C1 segment of cervical spinal cord (tissue), 14 donors: ENCODE results near the gene DEF6.
"Not testable (repeated sequence)": the region's sequence is repeated elsewhere in the genome, so short reads cannot be mapped to it uniquely, and the experiment has no call there.

Experiments used
- DNase-seq, 14 donors: peaks; one replicate each; lab custom pipeline; 2025; lab: John Stamatoyannopoulos, UW

The DEF6 gene

GRCh38 chr6:35278708-35279107, 18.9 kb upstream of the DEF6 start:
- DNase-seq: no peak

- no peak for DNase-seq
Observed at GRCh38 chr6:35280903-35281302, 16.7 kb upstream of the DEF6 start.

GRCh38 chr6:35282472-35282871, 15.1 kb upstream of the DEF6 start:
- no peak for DNase-seq

- DNase-seq: no peak
Observed at GRCh38 chr6:35283361-35283760, 14.3 kb upstream of the DEF6 start.

- no peak for DNase-seq
Observed at GRCh38 chr6:35287671-35288396, 9.8 kb upstream of the DEF6 start.

DNA sequence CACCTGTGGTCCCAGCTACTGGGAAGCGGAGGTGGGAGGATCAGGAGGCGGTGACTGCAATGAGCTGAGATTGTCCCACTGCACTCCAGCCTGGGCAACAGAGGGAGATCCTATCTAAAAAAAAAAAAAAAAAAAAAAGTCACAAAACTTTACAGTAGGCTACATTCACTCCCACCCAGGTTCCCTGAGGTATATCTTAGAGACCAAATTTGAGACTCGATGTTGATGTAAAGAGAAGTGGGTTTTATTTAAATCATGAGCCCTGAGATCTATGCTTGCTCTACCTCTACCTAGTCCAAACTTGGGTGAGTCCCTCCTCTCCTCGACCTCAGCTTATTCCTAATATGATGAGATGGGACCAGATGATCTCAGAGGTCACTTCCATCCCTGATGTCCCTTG, 8.8 kb upstream of the DEF6 start:
- no peak for DNase-seq

DNA sequence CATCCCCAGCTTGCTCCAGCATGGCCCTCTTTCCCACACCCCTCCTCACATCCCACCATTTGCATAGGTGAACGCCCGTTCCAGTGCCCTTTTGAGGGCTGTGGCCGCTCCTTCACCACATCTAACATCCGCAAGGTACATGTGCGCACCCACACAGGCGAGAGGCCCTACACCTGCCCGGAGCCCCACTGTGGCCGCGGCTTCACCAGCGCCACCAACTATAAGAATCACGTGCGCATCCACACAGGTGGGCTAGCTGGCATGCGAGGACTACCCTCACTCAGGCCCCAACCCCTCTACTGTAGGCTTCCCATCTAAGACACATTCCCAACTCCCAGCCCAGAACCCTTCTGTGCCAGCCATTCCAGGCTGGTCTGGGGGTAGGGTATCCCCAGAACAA, 6.1 kb upstream of the DEF6 start:
- DNase-seq: no peak

DNA sequence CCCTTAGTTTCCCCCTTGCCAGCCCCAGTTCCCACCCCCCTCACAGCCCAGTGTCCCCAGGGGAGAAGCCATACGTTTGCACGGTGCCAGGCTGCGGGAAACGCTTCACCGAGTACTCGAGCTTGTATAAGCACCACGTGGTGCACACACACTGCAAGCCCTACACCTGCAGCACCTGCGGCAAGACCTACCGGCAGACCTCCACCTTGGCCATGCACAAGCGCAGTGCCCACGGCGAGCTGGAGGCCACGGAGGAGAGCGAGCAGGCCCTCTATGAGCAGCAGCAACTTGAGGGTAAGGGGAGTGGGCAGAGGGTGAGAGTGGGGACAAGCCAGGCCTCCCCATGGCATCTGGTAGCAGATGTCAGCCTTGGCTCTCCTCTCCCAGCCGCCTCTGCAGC, 5.1 kb upstream of the DEF6 start:
- DNase-seq: no peak

DNA sequence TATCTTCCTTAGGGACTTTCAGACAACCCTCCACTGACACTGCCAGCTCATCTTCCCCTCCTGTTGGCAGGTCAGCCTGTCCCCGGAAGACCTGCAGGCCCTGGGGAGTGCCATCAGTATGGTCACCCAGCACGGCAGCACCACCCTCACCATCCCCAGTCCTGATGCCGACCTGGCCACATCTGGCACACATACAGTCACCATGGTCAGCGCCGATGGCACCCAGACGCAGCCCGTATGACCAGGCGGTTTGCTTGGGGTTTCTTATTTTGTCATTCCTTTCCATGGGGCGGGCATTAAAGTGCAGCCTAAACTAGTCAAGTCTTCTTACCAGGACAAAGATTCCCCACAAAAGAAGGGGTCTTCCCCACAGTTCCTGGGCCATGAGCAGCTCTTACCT, 3.9 kb upstream of the DEF6 start:
- DNase-seq: no peak

DNA sequence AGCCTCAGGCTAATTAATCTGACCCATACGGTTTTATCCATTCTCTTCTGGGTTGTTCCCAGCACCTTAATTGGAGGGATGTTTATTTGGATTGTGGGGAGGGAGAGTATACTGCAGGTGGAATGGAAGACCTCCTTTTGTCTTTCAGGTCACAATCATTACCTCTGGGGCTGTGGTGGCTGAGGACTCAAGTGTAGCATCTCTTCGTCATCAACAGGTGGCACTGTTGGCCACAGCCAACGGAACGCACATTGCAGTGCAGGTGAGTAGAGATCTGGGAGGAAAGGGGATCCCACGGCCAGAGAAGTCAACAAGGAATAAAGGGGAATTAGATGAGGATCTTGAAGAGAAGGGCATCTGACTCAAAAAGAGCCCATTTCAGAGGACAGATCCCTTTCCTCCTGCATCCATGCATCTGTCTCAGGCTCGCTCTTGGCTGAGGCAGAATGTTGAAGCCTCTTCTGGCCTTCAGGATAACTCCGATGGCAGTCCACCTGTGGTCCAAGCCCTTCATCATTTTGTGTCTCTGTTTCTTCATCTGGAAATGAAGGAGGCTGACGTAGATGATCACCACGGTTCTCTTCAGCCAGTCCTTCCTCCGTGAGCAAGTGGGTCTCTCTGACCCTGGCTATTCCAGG, 3.2 kb upstream of the DEF6 start:
- peak in 1 of 14 donors; percentile 24 for DNase-seq

- no peak for DNase-seq
Observed at GRCh38 chr6:35295036-35295435, 2.6 kb upstream of the DEF6 start.

DNA sequence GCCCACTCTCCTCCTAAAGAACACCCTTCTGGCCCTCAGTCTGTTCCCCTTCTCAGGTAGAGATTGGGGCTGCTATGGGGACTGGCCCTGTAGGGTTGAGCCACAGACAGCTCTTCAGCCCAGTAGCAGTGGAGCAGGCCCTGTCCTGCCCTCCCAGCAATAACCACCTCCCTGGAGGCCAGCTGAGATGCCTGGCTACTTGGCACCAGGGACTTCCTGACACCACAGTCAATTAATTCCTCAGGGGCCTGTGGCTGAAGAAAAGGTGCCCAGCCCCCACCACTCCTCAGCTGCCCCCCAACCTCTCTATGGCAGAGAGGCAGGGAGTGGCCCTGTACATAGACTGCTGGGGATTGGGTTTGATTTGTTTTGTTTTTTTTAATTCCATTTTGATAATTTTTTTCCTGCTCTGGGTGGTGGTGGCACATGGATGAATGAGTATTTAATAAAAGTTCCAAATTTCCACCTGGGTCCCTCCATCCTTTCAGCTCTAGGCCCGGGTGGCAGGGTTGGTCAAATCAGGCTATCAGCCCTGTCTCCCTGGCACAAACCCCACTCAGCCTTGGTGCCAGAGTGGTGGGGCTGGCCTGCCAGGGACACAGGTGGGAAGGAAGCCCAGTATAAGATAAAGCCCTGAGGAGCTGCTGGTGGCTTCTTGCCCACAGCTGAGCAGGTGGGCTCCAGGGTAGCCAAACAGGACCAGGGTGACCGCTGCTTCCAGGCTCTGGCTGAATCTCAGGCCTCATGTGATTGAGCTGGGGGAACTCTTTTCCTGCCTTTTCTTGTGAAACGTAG, 1.9 kb upstream of the DEF6 start:
- peak in 1 of 14 donors; percentile 32 for DNase-seq

GRCh38 chr6:35296931-35297600, 552 bp upstream of the DEF6 start:
- DNase-seq: no peak

GRCh38 chr6:35298625-35299140, 1.1 kb downstream of the DEF6 start:
- no peak for DNase-seq

DNA sequence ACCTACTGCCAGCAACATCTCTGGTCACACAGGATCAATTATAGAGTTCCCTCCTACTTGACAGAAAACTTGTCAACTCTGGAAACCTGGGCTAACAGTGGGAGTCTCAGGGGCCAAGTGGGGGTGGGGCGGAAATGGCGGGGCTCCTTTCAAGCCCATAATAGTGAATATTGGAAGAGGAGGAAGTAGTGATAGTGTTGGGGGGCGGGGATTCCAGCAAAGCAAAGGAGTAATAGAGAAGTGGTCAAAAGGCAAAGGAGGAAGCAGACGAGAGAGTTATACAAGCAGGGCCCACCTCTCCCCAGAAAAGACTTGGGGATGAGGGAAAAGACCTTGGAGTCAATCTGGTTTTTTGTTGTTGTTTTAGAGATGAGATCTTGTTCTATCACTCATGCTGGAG, 2.1 kb downstream of the DEF6 start:
- DNase-seq: peak in 3 of 14 donors; percentile 7 to 44 (median 40)

DNA sequence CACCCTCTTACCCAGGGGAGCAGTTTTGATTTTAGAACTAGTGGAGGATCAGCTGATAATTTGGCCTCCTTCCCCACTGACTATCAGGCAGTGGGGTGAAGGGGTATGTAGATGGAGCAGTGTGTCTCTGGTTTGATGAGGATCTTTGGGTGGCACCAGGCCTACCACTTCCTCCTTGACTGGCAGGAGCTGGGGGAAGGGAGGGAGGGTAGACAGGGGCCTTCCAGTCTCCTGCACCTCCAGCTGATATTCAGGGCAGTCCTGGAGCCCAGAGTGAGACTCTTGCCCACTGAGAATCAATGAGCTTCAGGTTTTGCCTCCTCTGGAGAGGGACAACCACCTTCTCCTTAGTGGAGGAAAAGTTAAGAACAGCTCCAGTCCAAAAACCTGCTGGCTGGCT, 3.2 kb downstream of the DEF6 start:
- DNase-seq: peak in 2 of 14 donors; percentile 12 to 30

DNA sequence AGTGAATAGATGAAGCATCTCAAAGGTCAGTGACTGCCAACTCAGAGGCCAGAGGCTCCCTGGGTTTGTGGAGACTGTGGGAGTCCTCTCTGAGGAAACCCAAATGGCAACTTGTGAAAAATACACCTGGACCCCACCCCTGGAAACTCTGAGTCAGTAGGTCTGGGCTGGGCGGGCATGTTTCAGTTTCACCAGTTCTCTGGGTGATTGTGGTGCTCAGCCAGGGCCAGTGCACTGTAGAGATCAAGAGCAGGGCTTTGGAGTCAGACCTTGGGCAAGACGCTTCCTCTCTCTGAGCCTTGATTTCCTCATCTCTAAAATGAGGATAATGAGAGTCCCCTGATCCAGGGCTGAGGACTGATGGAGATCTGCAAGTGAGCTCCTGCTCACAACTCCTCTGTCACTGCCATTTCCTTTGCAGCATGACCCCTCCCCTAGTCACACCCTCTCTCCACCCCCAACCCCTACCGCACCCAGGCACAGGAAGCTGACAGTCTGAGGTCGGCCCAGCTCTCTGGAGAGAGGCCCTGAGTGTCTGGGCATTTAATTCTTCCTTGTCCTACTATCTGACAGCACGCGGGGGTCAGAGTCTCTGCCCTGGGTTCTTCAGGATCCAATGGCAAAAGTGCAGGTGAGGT, 5.1 kb downstream of the DEF6 start:
- DNase-seq: peak in 5 of 14 donors; percentile 27 to 55 (median 43)

- no peak for DNase-seq
Observed at GRCh38 chr6:35304299-35304698, 6.7 kb downstream of the DEF6 start.

DNA sequence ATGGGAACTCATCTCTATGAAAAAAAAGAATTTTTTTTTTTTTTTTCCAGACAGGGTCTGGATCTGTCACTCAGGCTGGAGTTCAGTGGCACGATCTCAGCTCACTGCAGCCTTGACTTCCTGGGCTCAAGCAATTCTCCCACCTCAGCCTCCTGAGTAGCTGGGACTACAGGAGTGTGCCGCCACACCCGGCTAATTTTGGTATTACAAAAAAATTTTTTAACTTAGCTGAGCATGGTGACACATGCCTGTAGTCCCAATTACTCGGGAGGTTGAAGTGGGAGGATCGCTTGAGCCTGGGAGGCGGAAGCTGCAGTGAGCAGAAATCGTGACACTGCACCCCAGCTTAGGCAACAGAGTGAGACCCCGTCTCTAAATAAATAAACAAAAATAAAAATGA, 7.5 kb downstream of the DEF6 start:
- no peak for DNase-seq

GRCh38 chr6:35307138-35307537, 9.5 kb downstream of the DEF6 start:
- not testable (repeated sequence) for DNase-seq

GRCh38 chr6:35308543-35308942, 10.9 kb downstream of the DEF6 start:
- not testable (repeated sequence) for DNase-seq
